BLaER1 (cell line): ENCODE measurements around the gene FBXW5.

Experiments used
- H3K27ac ChIP-seq: shearing (Covaris generic); formaldehyde crosslinking; 2 replicates; pipeline ENCODE4 v1.8.1; 2022
- H3K27me3 ChIP-seq: shearing (Covaris generic); formaldehyde crosslinking; 2 replicates; pipeline ENCODE4 v1.8.1; 2022
- H3K36me3 ChIP-seq: shearing (Covaris generic); formaldehyde crosslinking; 2 replicates; pipeline ENCODE4 v1.8.1; 2022
- H3K4me1 ChIP-seq: shearing (Covaris generic); formaldehyde crosslinking; 2 replicates; pipeline ENCODE4 v1.8.1; 2022
- H3K4me2 ChIP-seq: shearing (Covaris generic); formaldehyde crosslinking; 2 replicates; pipeline ENCODE4 v1.8.1; 2022
- H3K4me3 ChIP-seq: shearing (Covaris generic); formaldehyde crosslinking; 2 replicates; pipeline ENCODE4 v1.8.1; 2022
- H3K9ac ChIP-seq: shearing (Covaris generic); formaldehyde crosslinking; 2 replicates; pipeline ENCODE4 v1.8.1; 2022
- H3K9me3 ChIP-seq: shearing (Covaris generic); formaldehyde crosslinking; 2 replicates; pipeline ENCODE4 v1.8.1; 2022
- H4K20me1 ChIP-seq: shearing (Covaris generic); formaldehyde crosslinking; 2 replicates; pipeline ENCODE4 v1.8.1; 2022
- Cebpa-rat ChIP-seq: shearing (Covaris generic); IDR thresholded peaks from 2 replicates; pipeline ENCODE4 v1.8.1; 2022

Gene FBXW5

GRCh38 chr9:136977649-136978072, 33.1 kb upstream of the FBXW5 start:
- Histone ChIP-seq H3K27me3 (peaks cover 6% of the 10 kb centered on the region), H3K4me2 (no peak overlapping the region), H3K9me3 (no peaks in the 10 kb centered on the region), H3K9ac (no peak overlapping the region), H3K4me3 (no peak overlapping the region), H3K27ac (no peak overlapping the region), H4K20me1 (no peaks in the 10 kb centered on the region), H3K4me1 (peaks cover 43% of the 10 kb centered on the region), H3K36me3 (no peaks in the 10 kb centered on the region)
- no peak for TF ChIP-seq Cebpa-rat

- Histone ChIP-seq H3K4me2 (peak within 1 kb of the TSS; percentile 70), H3K27ac (no peak within 1 kb of the TSS), H3K9ac (no peak within 1 kb of the TSS), H3K4me1 (peaks cover 43% of the 10 kb centered on the region), H3K9me3 (no peaks in the 10 kb centered on the region), H3K4me3 (no peak within 1 kb of the TSS), H3K27me3 (peaks cover 2% of the 10 kb centered on the region; the same call in 1 of the 2 replicates), H3K36me3 (no peaks in the 10 kb centered on the region), H4K20me1 (no peaks in the 10 kb centered on the region)
- TF ChIP-seq Cebpa-rat: no peak
Measured at GRCh38 chr9:136977223-136977622, 32.7 kb upstream of the FBXW5 start, which contains the start of gene PTGDS. Gene PTGDS, plus strand, starts transcription at chr9:136977504. Its CDS starts 75 bp downstream, at chr9:136977579.

DNA sequence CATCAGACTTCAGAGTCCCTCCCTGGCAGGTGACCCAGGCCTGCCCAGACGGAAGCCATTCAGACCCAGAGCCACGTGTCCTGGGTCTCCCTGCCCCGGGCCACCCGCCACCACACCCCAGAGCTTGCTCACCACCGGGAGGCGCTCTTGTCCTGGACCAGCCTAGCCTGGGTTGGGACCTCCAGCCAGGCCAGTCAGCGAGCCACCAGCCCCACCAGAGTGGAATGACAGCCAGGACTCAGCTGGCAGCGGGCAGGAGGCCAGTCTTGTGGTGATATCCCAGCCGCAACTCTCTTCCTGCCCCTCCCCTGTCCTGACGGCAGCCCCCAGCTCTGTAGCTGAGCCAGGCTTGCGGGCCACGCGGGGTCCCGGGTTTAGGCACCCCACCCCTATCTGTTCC, 31.1 kb upstream of the FBXW5 start:
- H3K36me3 ChIP-seq: no peaks in the 10 kb centered on the region
- H3K9me3 ChIP-seq: no peaks in the 10 kb centered on the region
- H3K4me2 ChIP-seq: peak overlapping the region; percentile 70
- 0 out of 2 replicates have a peak overlapping the region, but pooled peaks have one; percentile 13 for H3K27ac ChIP-seq
- H3K27me3 ChIP-seq: no peaks in the 10 kb centered on the region
- no peaks in the 10 kb centered on the region for H4K20me1 ChIP-seq
- TF ChIP-seq Cebpa-rat: no peak
- no peak overlapping the region for H3K4me3 ChIP-seq
- peaks cover 57% of the 10 kb centered on the region for H3K4me1 ChIP-seq
- H3K9ac ChIP-seq: no peak overlapping the region

- peaks cover 62% of the 10 kb centered on the region for H3K4me1 ChIP-seq
- no peak overlapping the region for H3K9ac ChIP-seq
- no peak overlapping the region for H3K4me3 ChIP-seq
- H3K9me3 ChIP-seq: no peaks in the 10 kb centered on the region
- H3K4me2 ChIP-seq: peak overlapping the region; percentile 70
- no peaks in the 10 kb centered on the region for H3K36me3 ChIP-seq
- H3K27ac ChIP-seq: no peak overlapping the region
- no peaks in the 10 kb centered on the region for H4K20me1 ChIP-seq
- H3K27me3 ChIP-seq: no peaks in the 10 kb centered on the region
- no peak for TF ChIP-seq Cebpa-rat
Measured at GRCh38 chr9:136974817-136975535, 30.4 kb upstream of the FBXW5 start.

GRCh38 chr9:136973618-136974617, 29.4 kb upstream of the FBXW5 start:
- Histone ChIP-seq H3K27me3 (no peaks in the 10 kb centered on the region), H3K36me3 (no peaks in the 10 kb centered on the region), H3K4me1 (peaks cover 54% of the 10 kb centered on the region), H3K4me2 (peak overlapping the region; percentile 70; the same call in 1 of the 2 replicates), H3K9me3 (no peaks in the 10 kb centered on the region), H3K27ac (no peak overlapping the region), H3K4me3 (no peak overlapping the region), H3K9ac (no peak overlapping the region), H4K20me1 (no peaks in the 10 kb centered on the region)
- TF ChIP-seq Cebpa-rat: no peak

- no peaks in the 10 kb centered on the region for H3K9me3 ChIP-seq
- H3K4me3 ChIP-seq: no peak overlapping the region
- no peak for TF ChIP-seq Cebpa-rat
- H3K27me3 ChIP-seq: no peaks in the 10 kb centered on the region
- H3K9ac ChIP-seq: no peak overlapping the region
- H3K4me2 ChIP-seq: no peak overlapping the region
- H3K4me1 ChIP-seq: peaks cover 53% of the 10 kb centered on the region
- H4K20me1 ChIP-seq: no peaks in the 10 kb centered on the region
- H3K36me3 ChIP-seq: no peaks in the 10 kb centered on the region
- no peak overlapping the region for H3K27ac ChIP-seq
Measured at GRCh38 chr9:136972743-136973142, 28.2 kb upstream of the FBXW5 start.

DNA sequence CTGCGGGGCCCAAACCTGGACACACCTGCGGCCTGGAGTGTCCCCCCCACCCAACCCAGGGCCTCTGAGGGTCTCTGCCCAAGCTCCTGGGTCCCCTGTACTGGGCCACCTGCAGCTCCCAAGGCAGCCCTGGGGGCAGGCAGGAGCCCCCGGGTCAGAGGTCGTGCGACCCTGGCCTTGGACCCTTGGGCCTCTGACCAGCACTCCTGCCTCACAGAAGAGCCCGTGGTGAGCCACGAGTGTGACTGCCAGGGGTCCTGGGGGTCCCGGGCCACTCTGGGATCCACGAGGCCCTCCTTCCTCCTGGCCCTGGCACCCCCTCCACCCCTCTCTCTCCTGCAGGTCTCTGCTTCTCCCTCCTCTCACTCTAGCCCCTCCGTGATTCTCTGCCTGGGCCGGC, 27.8 kb upstream of the FBXW5 start:
- H3K36me3 ChIP-seq: no peaks in the 10 kb centered on the region
- no peak overlapping the region for H3K27ac ChIP-seq
- H3K27me3 ChIP-seq: no peaks in the 10 kb centered on the region
- H3K4me3 ChIP-seq: no peak overlapping the region
- H4K20me1 ChIP-seq: no peaks in the 10 kb centered on the region
- H3K9me3 ChIP-seq: no peaks in the 10 kb centered on the region
- no peak overlapping the region for H3K4me2 ChIP-seq
- no peak for TF ChIP-seq Cebpa-rat
- H3K9ac ChIP-seq: no peak overlapping the region
- peaks cover 50% of the 10 kb centered on the region for H3K4me1 ChIP-seq

DNA sequence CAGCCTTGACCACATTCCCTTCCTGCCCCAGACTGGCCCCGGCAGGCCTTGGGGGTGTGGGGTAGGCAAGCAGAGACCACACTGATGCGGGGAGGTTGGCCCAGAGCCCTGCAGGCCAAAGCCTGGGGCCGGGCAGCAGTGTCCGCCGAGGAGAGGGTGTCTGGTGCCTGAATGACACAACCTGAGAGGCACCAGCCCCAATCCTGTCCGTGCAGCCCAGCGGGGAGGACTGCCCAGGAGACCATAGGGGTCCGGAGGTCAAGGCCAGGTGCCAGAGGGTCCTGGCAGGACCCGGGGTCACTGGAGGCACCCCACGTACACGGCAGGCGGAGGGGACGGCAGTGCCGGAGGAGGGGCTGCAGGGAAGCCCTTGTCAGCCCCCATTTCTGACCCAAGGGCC, 27.2 kb upstream of the FBXW5 start:
- H3K4me3 ChIP-seq: no peak overlapping the region
- no peak for TF ChIP-seq Cebpa-rat
- no peaks in the 10 kb centered on the region for H3K9me3 ChIP-seq
- H3K36me3 ChIP-seq: no peaks in the 10 kb centered on the region
- no peaks in the 10 kb centered on the region for H4K20me1 ChIP-seq
- peaks cover 46% of the 10 kb centered on the region for H3K4me1 ChIP-seq
- H3K4me2 ChIP-seq: no peak overlapping the region
- no peaks in the 10 kb centered on the region for H3K27me3 ChIP-seq
- no peak overlapping the region for H3K27ac ChIP-seq
- H3K9ac ChIP-seq: no peak overlapping the region

GRCh38 chr9:136970361-136970760, 25.8 kb upstream of the FBXW5 start:
- H3K4me1 ChIP-seq: peaks cover 46% of the 10 kb centered on the region
- H3K27ac ChIP-seq: 0 out of 2 replicates have a peak overlapping the region, but pooled peaks have one; percentile 30
- no peaks in the 10 kb centered on the region for H4K20me1 ChIP-seq
- peak overlapping the region; percentile 62 for H3K4me2 ChIP-seq
- no peaks in the 10 kb centered on the region for H3K36me3 ChIP-seq
- no peak for TF ChIP-seq Cebpa-rat
- H3K9me3 ChIP-seq: no peaks in the 10 kb centered on the region
- no peaks in the 10 kb centered on the region for H3K27me3 ChIP-seq
- no peak overlapping the region for H3K4me3 ChIP-seq
- H3K9ac ChIP-seq: no peak overlapping the region

DNA sequence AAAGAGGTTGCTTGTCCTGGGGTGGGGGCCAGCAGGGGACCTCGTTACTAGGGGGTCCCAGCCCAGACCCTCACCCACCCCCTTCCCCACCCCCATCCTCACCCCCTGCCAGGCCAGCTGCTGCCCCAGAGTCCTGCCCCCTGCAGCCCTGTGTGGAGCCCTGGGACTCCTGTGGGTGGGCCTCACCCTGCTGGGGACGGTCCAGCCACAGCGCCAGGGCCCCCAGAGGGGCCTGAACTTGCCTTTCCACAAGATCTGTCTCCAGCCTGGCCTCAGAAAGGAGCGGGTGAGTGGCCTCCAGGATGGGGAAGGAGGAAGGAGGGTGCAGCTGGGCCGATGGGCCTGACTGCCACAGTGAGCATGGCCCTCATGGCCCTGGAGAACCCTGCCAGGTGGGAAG, 25.2 kb upstream of the FBXW5 start:
- Histone ChIP-seq H3K27ac (no peak overlapping the region), H3K4me3 (no peak overlapping the region), H3K9me3 (no peaks in the 10 kb centered on the region), H3K36me3 (no peaks in the 10 kb centered on the region), H3K4me1 (peaks cover 40% of the 10 kb centered on the region), H3K27me3 (no peaks in the 10 kb centered on the region), H3K9ac (no peak overlapping the region), H4K20me1 (no peaks in the 10 kb centered on the region), H3K4me2 (peak overlapping the region; percentile 62)
- TF ChIP-seq Cebpa-rat: no peak
